C4-2B (cell line): ENCODE measurements around the gene IRAK1.

Source experiments
- H3K27ac ChIP-seq: fragments of 450-650 bp; 2 replicates; pipeline ENCODE4 v1.5.1; 2017
- CTCF ChIP-seq: fragments of 450-650 bp; conservative IDR thresholded peaks from 2 replicates; pipeline ENCODE4 v1.5.1; 2017; ENCODE audit warnings: mild to moderate bottlenecking
- ZFX ChIP-seq: fragments of 450-650 bp; IDR thresholded peaks from 2 replicates; pipeline ENCODE4 v1.6.1; 2017

Gene IRAK1

DNA sequence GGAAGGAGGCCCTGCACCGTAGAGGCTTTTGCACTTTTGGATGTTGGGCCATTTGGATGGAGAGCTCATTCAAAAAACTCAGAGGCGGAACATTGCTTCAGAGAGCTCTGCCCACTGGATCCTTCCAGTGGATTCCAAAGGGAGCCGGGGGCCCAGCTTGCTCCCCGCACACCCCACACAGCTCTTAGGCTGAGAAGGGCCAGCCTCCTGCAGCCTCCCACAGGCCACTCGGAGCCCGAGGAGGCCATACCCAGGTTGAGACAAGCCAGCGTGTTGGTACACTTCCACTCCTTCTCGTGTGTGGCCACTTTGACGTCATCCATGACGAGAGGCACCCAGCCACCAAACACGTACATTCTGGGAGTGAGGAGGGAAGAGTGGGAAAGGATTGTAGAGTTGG is 58.4 kb downstream of the IRAK1 start:
- no peak overlapping the region for H3K27ac ChIP-seq
- TF ChIP-seq ZFX (no peak), CTCF (no peak)

- no peak overlapping the region for H3K27ac ChIP-seq
- TF ChIP-seq ZFX (no peak), CTCF (no peak)
These were observed 58.9 kb downstream of the IRAK1 start for GRCh38 chrX:153960786-153961185.
